SIG-M5 treated with dmso at 0.1 percent for 504 hours (cell line): ENCODE results near the gene PIP5K1B.

ENCODE experiments used
- DNase-seq: peaks from one replicate; lab custom pipeline; 2025; ENCODE audit not compliant: unreplicated experiment; lab: John Stamatoyannopoulos, UW

Gene PIP5K1B

DNA sequence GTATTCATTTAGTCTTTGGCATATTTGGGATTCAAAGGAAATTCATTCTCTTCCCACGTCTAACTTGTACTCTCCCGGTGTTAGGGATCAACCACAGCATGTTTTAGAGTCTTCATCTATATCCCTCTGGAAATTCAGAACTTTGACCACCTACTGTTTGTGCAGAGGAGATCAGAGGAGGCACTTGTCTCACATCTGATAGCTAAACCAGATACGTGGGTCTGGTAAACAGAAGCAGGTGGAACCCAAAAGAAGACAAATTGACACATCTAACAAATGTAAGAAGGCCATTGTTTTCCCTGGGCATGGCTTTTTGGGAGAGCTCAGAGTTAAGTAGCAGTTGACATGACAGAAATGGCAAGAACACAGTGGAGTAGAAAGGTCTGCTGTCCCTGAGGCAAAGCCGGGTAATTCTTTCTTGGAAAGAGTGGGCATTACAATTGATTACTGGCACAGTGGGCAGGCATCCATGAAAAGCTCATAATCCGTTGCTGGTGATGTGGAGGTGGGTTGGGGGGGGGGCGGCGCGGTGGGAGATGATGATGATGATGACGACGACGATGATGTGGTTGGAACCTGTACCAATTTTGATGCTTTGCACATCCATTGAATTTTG lies 27.5 kb downstream of the PIP5K1B start:
- DNase-seq: no peak

DNA sequence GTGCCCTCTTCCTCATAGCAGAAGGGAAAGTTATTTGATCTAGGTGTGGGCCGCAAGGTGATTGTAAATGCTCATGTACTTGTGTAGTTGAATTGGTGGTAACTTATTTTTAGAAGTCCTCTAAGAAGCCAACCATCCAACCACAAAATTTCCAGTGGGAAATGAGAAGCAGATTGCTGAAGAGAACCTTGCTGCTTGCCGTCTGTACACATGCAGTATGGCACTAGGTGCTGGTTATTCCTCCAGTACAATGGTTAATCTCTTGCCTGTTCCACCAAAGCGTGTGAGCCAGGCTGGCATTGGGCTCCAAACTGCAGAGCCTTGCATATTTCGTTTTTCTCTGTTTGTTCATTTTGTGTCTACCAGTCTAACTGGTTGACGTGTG lies 28.0 kb downstream of the PIP5K1B start:
- DNase-seq: no peak

DNA sequence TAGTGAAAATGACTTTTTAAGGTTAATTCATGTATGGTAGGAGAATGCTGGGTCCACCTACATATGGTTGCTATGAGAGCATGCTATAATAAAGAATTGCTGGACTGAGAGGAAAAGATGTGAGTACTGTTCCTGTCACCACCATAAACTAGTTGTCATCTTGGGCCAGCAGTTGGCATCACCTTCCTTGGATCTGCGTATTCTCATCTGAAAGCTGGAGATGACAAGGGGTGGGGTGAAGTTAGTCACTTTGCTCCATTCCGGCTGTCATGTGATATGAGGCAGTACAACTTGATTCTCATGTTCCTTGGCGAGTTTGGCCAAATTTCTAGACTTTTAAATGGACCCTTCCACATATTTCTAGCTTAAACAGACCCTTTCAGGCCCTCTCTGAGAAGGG lies 33.3 kb downstream of the PIP5K1B start:
- DNase-seq: no peak

DNA sequence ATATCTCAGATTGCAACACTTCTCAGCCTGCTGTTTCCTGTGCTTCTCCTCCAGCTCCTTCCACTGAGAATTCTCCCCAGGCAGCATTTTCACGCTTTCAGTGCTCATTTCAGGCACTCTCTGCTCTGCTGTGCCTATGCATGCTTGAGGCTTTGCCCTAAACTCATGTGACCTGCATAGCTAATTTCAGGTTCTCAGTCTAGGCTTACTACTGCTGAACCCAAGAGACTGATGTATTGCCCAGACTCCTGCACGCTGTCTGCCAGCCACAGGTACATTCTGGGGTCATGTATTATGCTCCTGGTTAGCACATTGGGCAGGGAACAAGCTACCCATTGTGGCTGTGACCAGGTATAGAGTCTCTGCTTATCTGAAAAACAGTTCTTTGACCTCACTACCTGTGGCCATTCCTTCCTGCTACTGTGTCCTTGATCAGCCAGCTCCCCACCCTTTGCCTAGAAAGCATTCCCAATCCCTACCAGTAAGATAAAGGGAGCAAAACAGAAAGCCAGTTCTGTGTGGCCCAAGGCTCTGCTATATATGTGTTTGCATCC lies 34.7 kb downstream of the PIP5K1B start:
- no peak for DNase-seq

DNA sequence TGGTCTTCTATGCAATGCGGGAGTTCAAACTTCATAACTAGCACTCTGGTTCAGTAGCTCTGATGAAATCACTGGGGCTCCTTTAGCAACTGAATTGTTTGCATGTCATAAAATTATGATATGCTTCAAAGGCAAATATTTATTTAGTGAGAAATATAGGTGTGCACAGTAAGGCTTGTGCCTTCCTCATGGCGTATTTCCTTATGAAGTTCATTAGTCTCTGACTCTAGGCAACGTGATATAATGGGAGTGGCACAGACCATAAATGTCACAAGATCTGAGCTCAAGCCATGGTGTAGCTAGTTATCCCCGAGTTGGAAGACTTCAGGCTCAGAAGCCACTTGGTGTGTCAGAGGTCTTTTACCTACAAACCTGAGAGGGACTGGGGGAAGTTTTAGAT lies 35.5 kb downstream of the PIP5K1B start:
- DNase-seq: peak; percentile 53

DNA sequence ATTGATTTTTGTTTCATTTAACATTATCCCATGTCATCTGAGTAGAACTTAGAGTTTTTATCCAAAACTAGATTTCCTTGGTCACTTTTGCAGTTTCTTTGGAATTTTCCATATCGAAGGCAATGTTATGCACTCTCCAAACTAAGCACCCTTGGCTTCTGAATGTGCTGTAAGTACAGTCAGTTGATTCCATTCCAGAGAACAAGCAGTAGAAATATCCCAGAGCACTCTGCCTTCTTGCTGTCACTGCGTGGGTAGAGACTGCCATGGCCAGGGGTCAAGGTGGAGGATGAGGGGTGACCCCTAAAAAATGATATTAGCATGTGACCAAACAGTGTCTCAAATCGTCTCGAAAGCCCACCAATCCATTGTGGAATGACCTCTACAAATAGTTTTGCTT lies 36.2 kb downstream of the PIP5K1B start:
- no peak for DNase-seq

DNA sequence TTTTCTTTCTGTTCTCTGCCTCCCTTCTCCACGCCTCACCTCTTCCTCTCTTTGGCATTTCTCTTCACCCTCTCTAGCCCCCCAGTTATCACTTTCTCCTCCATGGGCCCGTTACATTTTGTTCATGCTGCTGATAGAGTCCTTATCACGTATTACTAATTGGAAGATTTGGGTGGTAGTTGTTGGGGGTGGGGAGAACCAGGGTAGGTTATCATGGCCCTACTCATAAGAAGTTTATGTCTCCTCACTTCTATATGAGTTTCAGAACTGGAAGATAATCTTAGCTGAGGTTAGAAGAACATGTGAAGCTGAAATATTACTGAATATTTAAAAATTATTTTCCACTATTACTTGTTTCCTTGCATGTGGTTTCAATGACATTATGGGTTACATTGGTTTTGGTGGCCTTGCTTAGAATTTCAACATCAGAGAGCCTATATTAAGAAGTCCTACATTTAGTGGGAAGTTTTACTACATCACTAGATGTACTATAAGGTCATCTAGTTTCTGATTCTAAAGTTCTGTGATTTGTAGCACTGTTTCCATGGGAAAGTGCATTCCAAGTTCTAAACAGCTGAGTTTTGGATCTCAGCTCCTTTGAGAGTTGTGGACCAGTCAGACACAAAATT lies 36.8 kb downstream of the PIP5K1B start:
- no peak for DNase-seq

DNA sequence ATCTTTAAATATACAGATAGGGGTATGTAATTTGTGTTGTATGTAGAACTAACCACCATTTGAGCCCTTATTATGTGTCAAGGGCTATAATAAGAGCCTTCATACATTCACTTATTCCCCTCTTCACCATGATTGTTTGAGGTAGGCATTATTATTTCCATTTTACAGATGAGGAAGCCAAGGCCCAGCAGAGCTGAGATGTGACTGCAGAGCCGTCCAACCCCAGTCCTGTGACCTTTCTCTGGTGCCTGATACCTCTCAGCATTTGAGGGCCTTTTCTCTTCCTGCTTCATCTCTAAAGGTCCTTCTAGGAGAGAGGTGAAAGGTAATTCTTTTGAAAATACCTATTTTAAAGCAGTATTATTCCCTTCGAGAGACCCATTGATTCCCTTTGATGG lies 37.3 kb downstream of the PIP5K1B start:
- DNase-seq: no peak

DNA sequence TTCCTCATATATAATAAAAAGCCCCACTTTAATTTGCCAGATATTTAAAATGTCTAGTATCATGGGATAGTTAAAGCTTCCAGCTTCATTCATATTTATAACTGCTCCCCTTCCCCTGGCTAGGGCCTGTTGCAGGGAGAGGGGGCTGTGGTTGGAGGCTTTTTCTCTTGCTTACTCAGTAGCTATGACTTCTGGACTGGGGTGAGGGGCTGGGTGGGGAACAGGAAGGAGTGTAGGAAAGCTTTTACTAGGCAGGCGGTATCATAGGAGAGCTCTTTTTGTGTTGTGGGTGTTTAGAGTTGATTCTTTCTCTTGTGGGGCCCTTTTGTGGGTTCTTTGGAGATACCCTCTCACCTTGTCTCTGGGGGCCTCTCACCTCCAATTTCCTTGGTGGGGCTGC lies 39.4 kb downstream of the PIP5K1B start:
- DNase-seq: no peak

DNA sequence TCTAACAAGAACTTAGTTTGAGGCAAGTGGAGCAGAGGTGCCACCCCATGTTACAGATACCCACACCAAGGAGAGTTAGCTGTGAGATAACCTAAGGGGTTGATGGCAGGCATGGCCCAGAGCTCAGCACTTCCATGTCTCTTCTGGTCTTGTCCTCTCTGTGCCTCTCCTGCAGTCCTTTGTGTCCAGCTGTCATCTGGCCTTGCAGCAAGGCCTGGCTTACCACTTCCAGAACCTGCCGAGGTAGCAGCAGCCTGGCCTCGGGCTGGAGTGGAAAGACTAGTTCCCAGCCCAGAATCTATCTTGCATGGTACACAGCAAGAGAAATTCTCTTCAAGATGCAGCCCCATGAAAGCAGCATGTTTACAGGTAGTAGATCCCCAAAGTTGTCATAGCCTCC lies 41.5 kb downstream of the PIP5K1B start:
- DNase-seq: no peak

DNA sequence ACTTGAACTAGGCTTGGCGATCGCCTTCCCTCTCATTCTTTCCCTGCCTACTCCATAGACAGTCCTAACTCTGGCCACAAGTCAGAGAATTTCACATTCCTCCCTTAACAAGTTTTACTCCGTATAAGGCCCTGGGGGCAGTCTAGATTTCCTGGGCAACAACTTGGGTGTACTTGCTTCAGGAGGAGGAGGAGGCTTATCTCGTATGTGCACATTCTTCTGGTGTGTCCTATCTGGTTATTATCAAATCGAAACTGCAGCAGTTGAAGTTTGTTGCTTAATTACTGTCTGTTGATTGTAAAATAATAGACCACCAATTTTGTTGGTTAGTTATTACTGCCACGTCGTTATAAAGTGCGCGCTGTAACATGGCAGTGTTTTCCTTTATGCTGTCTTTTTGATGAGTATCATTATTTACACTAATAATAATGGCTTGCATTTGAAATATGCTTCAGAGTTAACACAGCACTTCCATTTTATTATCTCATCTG lies 42.0 kb downstream of the PIP5K1B start:
- DNase-seq: no peak

DNA sequence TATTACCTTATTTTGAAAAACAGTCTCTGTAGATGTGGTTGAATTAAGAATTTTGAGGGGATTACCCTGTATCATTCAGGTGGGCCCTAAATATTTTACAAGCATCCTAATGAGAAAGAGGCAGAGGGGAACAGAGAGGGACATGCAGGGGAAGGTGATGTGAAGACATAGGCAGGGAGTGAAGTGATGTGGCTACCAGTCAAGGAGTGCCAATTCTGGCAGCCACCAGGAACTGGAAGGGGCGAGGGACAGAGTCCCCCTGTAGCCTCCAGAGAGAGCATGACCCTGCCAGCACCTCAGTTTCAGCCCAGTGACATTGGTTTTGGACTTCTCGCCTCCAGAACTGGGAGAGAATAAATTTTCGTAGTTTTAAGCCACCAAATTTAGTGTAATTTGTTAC lies 44.1 kb downstream of the PIP5K1B start:
- no peak for DNase-seq

DNA sequence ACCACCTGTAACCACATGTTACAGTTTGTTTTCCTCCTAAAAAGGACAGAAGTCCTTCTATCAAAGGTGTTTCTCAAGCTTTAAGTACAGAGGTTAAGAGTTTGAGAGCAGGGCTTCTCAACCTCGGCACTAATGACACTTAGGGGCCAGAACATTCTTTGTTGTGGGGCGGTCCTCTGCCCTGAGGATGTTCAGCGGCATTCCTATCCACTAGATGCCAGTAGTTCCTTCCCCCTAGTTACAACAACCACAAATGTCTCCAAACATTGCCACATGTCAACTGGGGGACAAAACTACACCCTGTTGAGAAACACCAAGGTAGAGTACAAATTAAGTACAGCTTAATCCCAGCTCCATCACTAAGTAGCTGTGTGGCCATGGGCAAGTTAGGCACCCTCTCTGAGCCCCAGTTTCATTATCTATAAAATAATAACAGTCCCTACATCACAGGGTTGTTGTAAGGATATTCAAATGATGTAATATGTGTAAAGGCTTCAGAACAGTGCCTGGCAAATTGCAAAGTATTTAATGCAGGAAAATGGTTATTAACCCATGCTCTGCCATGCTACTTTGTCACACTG lies 44.6 kb downstream of the PIP5K1B start:
- DNase-seq: no peak

DNA sequence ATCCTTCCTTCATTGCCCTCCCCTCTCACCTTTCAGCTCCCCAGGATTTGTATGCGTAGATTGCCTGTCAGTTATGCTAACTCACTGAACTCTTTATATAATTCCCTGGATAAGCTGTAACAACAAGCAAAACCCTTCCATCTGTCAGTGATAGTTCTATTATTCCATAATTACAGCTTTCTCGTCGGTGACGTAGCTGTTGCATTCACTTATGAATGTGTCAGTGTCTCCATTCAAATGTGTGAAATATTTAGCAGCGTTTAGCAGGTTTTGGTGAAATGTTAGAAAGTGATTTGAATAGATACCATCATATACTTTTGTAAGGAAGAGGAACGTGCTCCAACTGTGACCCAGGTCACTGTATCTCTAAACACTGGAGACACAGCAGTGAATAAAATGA lies 45.2 kb downstream of the PIP5K1B start:
- no peak for DNase-seq

DNA sequence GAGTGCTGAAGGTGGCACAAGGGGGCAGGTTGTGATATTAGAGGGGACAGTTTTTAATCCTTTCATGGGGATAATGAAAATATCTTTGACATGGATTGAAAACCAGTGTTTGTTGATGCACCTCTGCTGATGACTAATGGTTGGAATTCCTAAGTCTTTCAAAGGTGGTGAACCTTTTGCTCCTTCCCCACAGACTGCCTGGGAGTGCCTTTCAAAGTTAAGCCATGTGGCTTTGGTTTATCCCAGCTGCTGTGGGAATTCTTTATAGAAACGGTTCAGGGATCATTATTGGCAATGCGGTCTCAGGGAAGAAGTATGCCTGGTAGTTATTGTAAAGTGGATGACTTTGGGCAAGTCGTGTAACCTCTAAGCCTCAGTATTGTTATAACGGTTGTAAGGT lies 45.7 kb downstream of the PIP5K1B start:
- DNase-seq: no peak

DNA sequence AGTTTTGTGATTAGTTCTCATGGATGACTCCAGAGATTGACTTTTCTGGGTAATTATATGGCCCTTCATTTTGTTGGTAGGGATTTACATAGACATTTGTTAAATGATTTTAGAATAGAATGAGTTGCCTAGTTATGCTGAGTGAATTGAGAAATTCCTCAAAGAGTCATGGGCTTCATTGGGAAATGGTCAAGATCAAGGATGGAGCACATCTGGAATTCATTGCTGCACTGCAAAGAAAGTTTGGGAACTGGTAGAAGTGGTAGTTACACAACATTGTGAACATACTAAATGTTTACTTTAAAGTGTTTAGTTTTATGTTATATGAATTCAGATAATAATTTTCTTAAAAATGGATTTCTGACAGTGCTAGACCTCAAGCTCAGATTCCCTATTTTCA lies 46.5 kb downstream of the PIP5K1B start:
- no peak for DNase-seq

DNA sequence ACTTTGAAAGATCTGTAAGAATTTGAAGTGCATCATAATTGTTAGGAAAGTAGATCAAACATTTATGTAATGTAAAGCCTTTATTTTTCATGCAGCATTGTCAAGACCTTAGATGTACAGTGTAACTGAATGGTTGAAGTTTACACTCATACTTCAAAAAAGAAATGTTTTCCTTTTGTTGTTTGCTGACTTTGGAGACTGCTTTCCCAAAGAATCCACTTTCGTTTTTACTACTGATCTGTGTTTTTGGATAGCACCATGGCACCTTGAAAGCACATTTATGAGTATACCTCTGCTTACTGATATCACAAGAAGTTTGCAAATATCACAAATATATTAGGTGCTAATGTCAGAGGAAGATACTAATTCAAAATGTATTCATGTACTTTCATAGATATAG lies 50.0 kb downstream of the PIP5K1B start:
- DNase-seq: no peak

DNA sequence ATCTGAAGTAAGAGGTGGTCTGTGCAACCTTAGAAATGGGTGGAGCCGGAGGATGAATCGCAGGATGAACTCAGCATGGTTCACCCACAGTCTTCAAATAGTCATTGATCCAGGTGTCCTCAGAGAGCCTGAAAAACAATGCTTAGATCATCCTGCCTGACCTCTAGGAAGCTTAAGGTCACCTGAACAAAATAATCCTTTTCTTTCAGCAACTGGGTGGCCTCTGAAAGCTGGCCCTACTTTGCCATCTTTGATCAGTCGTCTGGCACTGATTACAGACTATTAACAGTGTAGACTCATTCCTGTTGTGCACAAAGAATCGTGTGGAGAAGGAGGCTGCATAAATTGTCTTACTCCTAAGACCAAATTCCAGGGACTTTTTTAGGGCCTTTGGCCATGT lies 50.7 kb downstream of the PIP5K1B start:
- DNase-seq: no peak

DNA sequence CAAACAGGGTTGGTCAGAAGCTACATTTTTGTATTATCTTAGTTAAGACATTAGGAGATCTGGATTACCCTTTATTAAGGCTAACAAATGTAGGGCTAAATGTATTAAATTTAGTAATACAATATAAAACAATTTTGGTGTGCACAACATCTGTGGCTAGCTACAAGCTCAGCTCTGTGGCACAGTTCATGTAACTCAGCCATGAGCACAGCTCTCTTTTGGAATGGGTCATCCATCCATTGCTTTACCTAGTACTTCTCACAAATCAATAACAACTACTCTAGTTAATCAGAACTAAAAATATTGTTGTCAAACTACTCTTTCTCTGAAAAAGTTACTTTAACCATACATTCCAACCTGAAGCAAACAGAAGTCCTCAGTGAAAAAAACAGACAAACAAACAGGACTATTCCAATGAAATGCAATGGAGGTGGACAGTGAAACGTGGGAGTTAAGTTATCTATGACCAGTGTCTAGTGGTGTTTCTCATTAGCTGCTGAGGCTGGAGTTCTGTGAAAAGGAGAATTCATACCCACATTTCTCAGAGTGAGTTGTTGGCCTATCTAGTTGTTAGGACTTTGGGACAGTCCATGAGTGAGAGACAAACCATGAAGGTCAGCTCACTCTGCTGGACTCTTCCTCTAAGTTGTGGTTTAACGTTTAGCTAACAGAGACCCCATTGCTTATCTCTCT lies 55.1 kb downstream of the PIP5K1B start:
- no peak for DNase-seq

DNA sequence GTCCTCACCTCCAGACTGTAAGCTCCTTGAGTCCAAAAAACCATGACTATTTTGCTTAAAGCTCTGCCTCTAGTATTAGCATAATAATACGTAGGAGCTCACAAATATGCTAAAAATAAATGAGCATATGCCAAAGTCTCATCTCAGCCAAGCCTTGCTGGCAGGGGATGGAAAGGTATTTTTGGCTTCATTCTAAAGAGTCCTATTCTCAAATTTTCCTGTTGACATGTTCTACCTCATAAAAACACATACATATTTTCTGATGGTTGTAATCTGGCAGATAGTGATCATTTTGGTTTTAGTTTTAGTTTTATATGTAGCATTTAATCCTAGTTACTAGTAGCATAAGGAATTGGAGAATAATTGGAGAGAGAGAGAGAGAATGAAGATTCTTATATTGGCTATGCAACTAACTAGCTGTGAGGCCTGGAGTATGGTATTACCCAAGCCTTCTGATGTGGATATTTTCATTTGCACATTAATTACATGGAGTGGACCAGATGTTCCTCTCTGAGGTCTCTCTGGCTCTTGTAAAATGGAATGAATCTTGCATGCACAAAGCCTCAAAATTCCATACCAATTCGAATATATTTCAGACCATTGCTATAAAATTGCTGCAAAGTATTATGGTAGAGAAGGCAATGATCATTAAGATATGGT lies 55.8 kb downstream of the PIP5K1B start:
- no peak for DNase-seq

DNA sequence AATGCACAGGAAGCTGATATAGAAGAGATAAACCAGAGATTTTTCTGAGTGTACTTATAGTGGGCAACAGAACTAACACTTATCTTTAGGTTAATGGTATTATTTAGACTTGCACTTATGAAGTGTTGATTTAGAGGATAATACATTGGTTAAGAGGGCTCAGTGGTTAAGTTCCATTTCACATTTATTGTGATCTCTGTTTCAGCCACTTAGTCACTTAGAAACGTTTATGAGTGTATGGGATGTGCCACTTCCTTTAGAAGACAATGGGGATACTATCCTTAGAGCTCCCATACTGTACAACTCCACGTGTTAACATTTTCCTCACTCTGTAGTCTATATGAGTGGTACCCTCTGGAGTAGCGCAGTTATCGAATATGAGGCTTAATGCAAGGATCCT lies 57.5 kb downstream of the PIP5K1B start:
- DNase-seq: no peak
